ENCODE measurements around the gene KTN1.

DNA sequence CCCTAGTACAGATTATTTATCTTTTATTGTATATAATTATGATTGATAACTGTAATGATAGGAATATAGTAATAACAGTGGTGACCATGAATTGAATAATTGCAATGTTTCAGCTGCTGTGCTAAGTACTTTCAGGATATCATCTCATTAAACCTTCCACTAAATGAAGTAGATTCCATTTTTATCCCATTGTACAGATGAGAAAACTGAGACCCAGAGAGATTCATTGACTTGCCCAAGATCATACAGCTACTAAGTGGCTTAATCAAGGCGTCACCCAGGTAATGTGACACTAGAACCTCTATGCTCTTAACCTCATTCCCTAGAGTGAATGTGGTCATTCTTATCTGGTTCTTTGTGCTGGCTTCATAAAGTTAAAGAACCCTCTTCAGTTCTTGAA is 124.6 kb downstream of the KTN1 start:
- TF ChIP-seq CTCF (IDR thresholded peaks at IDR 0.05; ENCODE audit: poor library complexity, severe bottlenecking) (no peak), TAF1 (IDR thresholded peaks at IDR 0.05; ENCODE audit: low read depth) (no peak), SMC3 (conservative IDR thresholded peaks at IDR 0.05; ENCODE audit: poor library complexity) (no peak), EZH2 (IDR thresholded peaks at IDR 0.05; ENCODE audit: borderline replicate concordance, insufficient read depth, low read length, poor library complexity, severe bottlenecking) (no peak), EP300 (conservative IDR thresholded peaks at IDR 0.05; ENCODE audit: poor library complexity, severe bottlenecking) (no peak), POLR2AphosphoS5 (IDR thresholded peaks at IDR 0.05) (no peak), RAD21 (conservative IDR thresholded peaks at IDR 0.05) (no peak)
- TF ChIP-seq, protein P1, sequence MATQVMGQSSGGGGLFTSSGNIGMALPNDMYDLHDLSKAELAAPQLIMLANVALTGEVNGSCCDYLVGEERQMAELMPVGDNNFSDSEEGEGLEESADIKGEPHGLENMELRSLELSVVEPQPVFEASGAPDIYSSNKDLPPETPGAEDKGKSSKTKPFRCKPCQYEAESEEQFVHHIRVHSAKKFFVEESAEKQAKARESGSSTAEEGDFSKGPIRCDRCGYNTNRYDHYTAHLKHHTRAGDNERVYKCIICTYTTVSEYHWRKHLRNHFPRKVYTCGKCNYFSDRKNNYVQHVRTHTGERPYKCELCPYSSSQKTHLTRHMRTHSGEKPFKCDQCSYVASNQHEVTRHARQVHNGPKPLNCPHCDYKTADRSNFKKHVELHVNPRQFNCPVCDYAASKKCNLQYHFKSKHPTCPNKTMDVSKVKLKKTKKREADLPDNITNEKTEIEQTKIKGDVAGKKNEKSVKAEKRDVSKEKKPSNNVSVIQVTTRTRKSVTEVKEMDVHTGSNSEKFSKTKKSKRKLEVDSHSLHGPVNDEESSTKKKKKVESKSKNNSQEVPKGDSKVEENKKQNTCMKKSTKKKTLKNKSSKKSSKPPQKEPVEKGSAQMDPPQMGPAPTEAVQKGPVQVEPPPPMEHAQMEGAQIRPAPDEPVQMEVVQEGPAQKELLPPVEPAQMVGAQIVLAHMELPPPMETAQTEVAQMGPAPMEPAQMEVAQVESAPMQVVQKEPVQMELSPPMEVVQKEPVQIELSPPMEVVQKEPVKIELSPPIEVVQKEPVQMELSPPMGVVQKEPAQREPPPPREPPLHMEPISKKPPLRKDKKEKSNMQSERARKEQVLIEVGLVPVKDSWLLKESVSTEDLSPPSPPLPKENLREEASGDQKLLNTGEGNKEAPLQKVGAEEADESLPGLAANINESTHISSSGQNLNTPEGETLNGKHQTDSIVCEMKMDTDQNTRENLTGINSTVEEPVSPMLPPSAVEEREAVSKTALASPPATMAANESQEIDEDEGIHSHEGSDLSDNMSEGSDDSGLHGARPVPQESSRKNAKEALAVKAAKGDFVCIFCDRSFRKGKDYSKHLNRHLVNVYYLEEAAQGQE (IDR thresholded peaks at IDR 0.05; ENCODE audit: borderline replicate concordance) = no peak

Measured in neural cell (in vitro differentiated cells).